MM.1S (cell line): ENCODE measurements around the gene CYS1.

Experiments
- DNase-seq: peaks from one replicate; pipeline ENCODE4 v3.0.0-alpha.2; 2015
- H2AFZ ChIP-seq: fragments of 300-600 bp; sonication (generic); 2 replicates; pipeline ENCODE4 v1.6.0; 2016; ENCODE audit warnings: antibody characterized with exemption, low read length
- H3F3A ChIP-seq: fragments of 300-600 bp; sonication (generic); 2 replicates; pipeline ENCODE4 v1.6.1; 2016; ENCODE audit warnings: mild to moderate bottlenecking, antibody characterized with exemption, low read length, moderate library complexity, mixed read lengths; ENCODE audit not compliant: insufficient read depth
- H3K27ac ChIP-seq: fragments of 300-600 bp; sonication (generic); 2 replicates; pipeline ENCODE4 v1.5.1; 2016; ENCODE audit warnings: mild to moderate bottlenecking, low read length
- H3K27me3 ChIP-seq: fragments of 300-600 bp; sonication (generic); replicated peaks from 2 replicates; pipeline ENCODE4 v1.6.0; 2016; ENCODE audit warnings: low read length; ENCODE audit not compliant: insufficient read depth
- H3K36me3 ChIP-seq: fragments of 300-600 bp; sonication (generic); replicated peaks from 2 replicates; pipeline ENCODE4 v1.6.1; 2016; ENCODE audit warnings: mild to moderate bottlenecking, low read length, mixed read lengths; ENCODE audit not compliant: insufficient read depth
- H3K4me1 ChIP-seq: fragments of 300-600 bp; sonication (generic); 2 replicates; pipeline ENCODE4 v1.6.1; 2016; ENCODE audit warnings: low read length, mixed read lengths
- H3K4me2 ChIP-seq: fragments of 300-600 bp; sonication (generic); 2 replicates; pipeline ENCODE4 v1.6.0; 2016; ENCODE audit warnings: low read depth, low read length
- H3K4me3 ChIP-seq: fragments of 300-600 bp; sonication (generic); 2 replicates; pipeline ENCODE4 v1.5.1; 2016; ENCODE audit warnings: low read length, mixed read lengths
- H3K79me2 ChIP-seq: fragments of 300-600 bp; sonication (generic); 2 replicates; pipeline ENCODE4 v1.6.1; 2016; ENCODE audit warnings: mixed run types, low read length, mixed read lengths
- H3K9ac ChIP-seq: fragments of 300-600 bp; sonication (generic); 2 replicates; pipeline ENCODE4 v1.6.1; 2016; ENCODE audit warnings: low read length, mixed read lengths
- H3K9me2 ChIP-seq: fragments of 300-600 bp; sonication (generic); replicated peaks from 2 replicates; pipeline ENCODE4 v1.6.1; 2016; ENCODE audit warnings: mild to moderate bottlenecking, low read length, mixed read lengths; ENCODE audit not compliant: insufficient read depth
- H3K9me3 ChIP-seq: fragments of 300-600 bp; sonication (generic); replicated peaks from 2 replicates; pipeline ENCODE4 v1.6.1; 2016; ENCODE audit warnings: mild to moderate bottlenecking, low read length, mixed read lengths; ENCODE audit not compliant: insufficient read depth
- H4K20me1 ChIP-seq: fragments of 300-600 bp; sonication (generic); 2 replicates; pipeline ENCODE4 v1.6.1; 2016; ENCODE audit warnings: mild to moderate bottlenecking, low read length, moderate library complexity, mixed read lengths; ENCODE audit not compliant: insufficient read depth
- CTCF ChIP-seq: fragments of 300-600 bp; sonication (generic); IDR thresholded peaks from 2 replicates; pipeline ENCODE4 v1.5.1; 2016; ENCODE audit warnings: antibody characterized with exemption, low read length, mixed read lengths
- EZH2 ChIP-seq: fragments of 300-600 bp; sonication (generic); optimal IDR thresholded peaks from 2 replicates; pipeline ENCODE3; 2017; ENCODE audit warnings: low read depth, mild to moderate bottlenecking, antibody characterized with exemption, low read length, mixed read lengths
- EZH2phosphoT487 ChIP-seq: fragments of 300-600 bp; sonication (generic); IDR thresholded peaks from 2 replicates; pipeline ENCODE4 v1.6.1; 2018; ENCODE audit warnings: antibody characterized with exemption, low read length

CYS1 gene

GRCh38 chr2:10057231-10058107, 22.7 kb downstream of the CYS1 start:
- TF ChIP-seq CTCF (no peak), EZH2phosphoT487 (no peak), EZH2 (no peak)
- Histone ChIP-seq H4K20me1 (no peaks in the 10 kb centered on the region), H3K36me3 (0 out of 2 replicates have a peak, but pooled peaks cover under 1% of the 10 kb centered on the region), H3K9ac (no peak overlapping the region), H3K9me2 (no peaks in the 10 kb centered on the region), H2AFZ (no peak overlapping the region), H3K4me1 (no peaks in the 10 kb centered on the region), H3K4me3 (no peak overlapping the region), H3K4me2 (no peak overlapping the region), H3K79me2 (no peaks in the 10 kb centered on the region), H3K9me3 (no peaks in the 10 kb centered on the region), H3F3A (no peaks in the 10 kb centered on the region), H3K27me3 (0 out of 2 replicates have a peak, but pooled peaks cover 4% of the 10 kb centered on the region), H3K27ac (no peak overlapping the region)
- no peak for DNase-seq

GRCh38 chr2:10056439-10056838, 23.8 kb downstream of the CYS1 start:
- Histone ChIP-seq H3K27me3 (0 out of 2 replicates have a peak, but pooled peaks cover 4% of the 10 kb centered on the region), H3K9me3 (no peaks in the 10 kb centered on the region), H3F3A (no peaks in the 10 kb centered on the region), H3K36me3 (peaks cover 7% of the 10 kb centered on the region; the same call in 1 of the 2 replicates), H3K9ac (no peak overlapping the region), H3K27ac (no peak overlapping the region), H3K4me2 (no peak overlapping the region), H3K9me2 (no peaks in the 10 kb centered on the region), H2AFZ (no peak overlapping the region), H3K4me1 (no peaks in the 10 kb centered on the region), H3K4me3 (no peak overlapping the region), H3K79me2 (no peaks in the 10 kb centered on the region), H4K20me1 (no peaks in the 10 kb centered on the region)
- DNase-seq, result no peak
- TF ChIP-seq CTCF (no peak), EZH2 (no peak), EZH2phosphoT487 (no peak)

- H2AFZ ChIP-seq, result no peak overlapping the region
- H3F3A ChIP-seq, result no peaks in the 10 kb centered on the region
- TF ChIP-seq CTCF, result no peak
- no peak for TF ChIP-seq EZH2phosphoT487
- TF ChIP-seq EZH2, result no peak
- no peak overlapping the region for H3K4me3 ChIP-seq
- no peaks in the 10 kb centered on the region for H4K20me1 ChIP-seq
- H3K4me1 ChIP-seq, result no peaks in the 10 kb centered on the region
- no peaks in the 10 kb centered on the region for H3K79me2 ChIP-seq
- H3K4me2 ChIP-seq, result no peak overlapping the region
- no peak overlapping the region for H3K27ac ChIP-seq
- no peak for DNase-seq
- H3K9me3 ChIP-seq, result no peaks in the 10 kb centered on the region
- peaks cover 7% of the 10 kb centered on the region; the same call in 1 of the 2 replicates for H3K36me3 ChIP-seq
- no peak overlapping the region for H3K9ac ChIP-seq
- 0 out of 2 replicates have a peak, but pooled peaks cover 3% of the 10 kb centered on the region for H3K27me3 ChIP-seq
- no peaks in the 10 kb centered on the region for H3K9me2 ChIP-seq
Observed at GRCh38 chr2:10054976-10055375, 25.2 kb downstream of the CYS1 start.
